Right atrium auricular region (tissue), 2 donors: ENCODE results near the gene SLC51B. TPM values are rescaled to one million over a fixed set of nuclear protein-coding genes. Genes with fewer than 3 reads are reported as not detected.

Source experiments
- DNase-seq: peaks from one replicate; pipeline ENCODE4 v3.0.0-alpha.2; 2019; ENCODE audit warnings: low spot score
- H3K27ac ChIP-seq, 2 donors: fragments of 200-600 bp; sonication (generic); 1 replicate in 1 of 2; 2 replicates in 1 of 2; pipeline ENCODE4 v1.5.1; 2016 to 2019
- H3K27me3 ChIP-seq, 2 donors: fragments of 200-600 bp; sonication (generic); one replicate each; pipeline versions ENCODE4 v1.5.1 to v1.6.0; 2017 to 2019
- H3K36me3 ChIP-seq: fragments of 200-600 bp; sonication (generic); one replicate; pipeline ENCODE4 v1.5.1; 2016
- H3K4me1 ChIP-seq, 2 donors: fragments of 200-600 bp; sonication (generic); one replicate each; pipeline versions ENCODE4 v1.5.1 to v1.6.0; 2017 to 2019
- H3K4me3 ChIP-seq, 2 donors: fragments of 200-600 bp; sonication (generic); 1 replicate in 1 of 2; 2 replicates in 1 of 2; pipeline ENCODE4 v1.5.1; 2017 to 2019; ENCODE audit warnings: mild to moderate bottlenecking in 1 of 2, moderate library complexity in 1 of 2
- H3K9me3 ChIP-seq, 2 donors: fragments of 200-600 bp; sonication (generic); one replicate each; pipeline ENCODE4 v1.5.1; 2019
- CTCF ChIP-seq, 2 donors: fragments of 200-600 bp; sonication (generic); IDR thresholded peaks; one replicate each; pipeline ENCODE4 v1.5.1; 2019; ENCODE audit warnings: antibody characterized with exemption in 2 of 2
- total RNA-seq, 2 donors: library from RNA; depleted of rRNA; stranded (reverse); fragments of >200 nt; gene quantifications; one replicate each; pipeline ENCODE4 v1.1.0, GENCODE V29; 2016

SLC51B gene
- total RNA-seq, 2 donors from 2014 or later: not detected

DNA sequence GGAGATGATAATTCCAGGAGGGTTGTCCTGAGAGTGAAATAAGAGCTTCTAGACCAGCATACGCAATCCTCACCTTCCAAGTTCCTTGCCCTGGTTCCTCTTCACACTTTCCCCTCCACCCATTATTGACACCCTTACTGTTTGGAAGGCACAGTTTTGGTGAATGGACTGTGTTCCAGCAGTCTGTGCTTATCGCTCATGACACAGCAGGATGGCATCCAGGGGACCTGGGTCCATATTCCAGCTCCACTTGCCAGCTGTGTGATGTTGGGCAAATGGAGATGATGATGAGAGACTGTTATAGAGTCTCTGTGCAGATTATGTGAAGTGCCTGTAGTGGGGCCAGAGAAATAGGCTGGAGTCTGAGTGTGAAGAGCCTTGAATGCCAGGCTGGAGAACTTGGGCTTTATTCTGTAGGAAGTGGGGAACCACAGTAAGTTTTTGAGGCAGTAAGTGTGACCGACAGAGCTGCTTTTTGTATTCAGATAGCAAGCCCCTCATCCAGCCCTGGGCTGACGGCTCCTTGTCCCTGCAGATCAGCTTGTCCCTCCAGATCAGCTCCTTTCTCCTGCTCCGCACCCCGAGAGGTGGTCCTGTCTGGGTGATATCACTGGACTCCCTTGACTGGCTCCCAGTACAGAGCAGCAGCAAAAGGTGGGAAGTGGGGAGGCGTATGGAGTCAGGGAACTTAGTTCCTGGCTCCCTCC lies 39.5 kb downstream of the SLC51B start:
- H3K4me1 ChIP-seq: peaks cover 0 to 85% of the 10 kb centered on the region in 2 donors
- H3K36me3 ChIP-seq: no peaks in the 10 kb centered on the region
- DNase-seq: no peak
- H3K9me3 ChIP-seq: no peaks in the 10 kb centered on the region
- peak overlapping the region; percentile 80 to 98 for H3K27ac ChIP-seq
- no peaks in the 10 kb centered on the region for H3K27me3 ChIP-seq
- H3K4me3 ChIP-seq: no peak overlapping the region
- no peak for TF ChIP-seq CTCF (IDR thresholded peaks at IDR 0.05)

- Histone ChIP-seq H3K4me3 (no peak overlapping the region), H3K36me3 (no peaks in the 10 kb centered on the region), H3K27me3 (no peaks in the 10 kb centered on the region), H3K9me3 (no peaks in the 10 kb centered on the region), H3K27ac (peak overlapping the region; percentile 80 to 98), H3K4me1 (peaks cover 0 to 92% of the 10 kb centered on the region in 2 donors)
- no peak for TF ChIP-seq CTCF (IDR thresholded peaks at IDR 0.05)
- DNase-seq: no peak
Observed at GRCh38 chr15:65085207-65085753, 40.1 kb downstream of the SLC51B start.

DNA sequence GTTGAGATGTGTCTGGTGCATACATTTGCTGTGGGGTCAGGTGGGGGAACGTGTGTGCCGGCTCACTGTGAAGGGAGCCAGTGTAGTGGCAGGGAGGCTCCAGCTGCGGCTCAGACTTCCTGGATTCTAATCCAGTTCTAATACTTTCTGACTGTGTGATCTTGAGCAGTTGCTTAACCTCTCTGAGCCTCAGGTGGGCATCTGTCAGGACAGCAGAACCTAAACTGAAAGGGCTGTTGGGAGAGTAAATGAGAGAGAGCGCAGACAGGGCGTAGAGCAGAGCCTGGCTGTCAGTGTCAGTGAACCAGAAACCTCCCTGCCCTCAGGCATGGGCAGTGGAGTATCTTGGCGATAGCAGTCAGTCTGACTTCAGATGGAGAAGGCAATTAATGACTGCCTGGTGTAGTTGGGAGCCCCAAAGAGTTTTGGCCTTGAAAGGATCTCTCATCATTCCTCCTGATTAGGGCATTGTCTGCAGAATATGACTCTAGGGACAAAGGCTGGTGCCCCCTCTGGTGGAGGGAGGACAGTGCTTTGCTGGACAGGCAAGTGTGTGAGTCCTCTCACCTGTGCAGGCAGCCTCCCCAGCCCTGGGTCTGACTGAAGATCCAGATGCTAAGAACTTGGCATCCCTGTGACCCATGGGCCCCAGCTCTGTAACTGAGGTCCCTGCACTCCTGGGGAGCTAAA lies 40.9 kb downstream of the SLC51B start:
- no peak for DNase-seq
- no peaks in the 10 kb centered on the region for H3K36me3 ChIP-seq
- H3K4me3 ChIP-seq: no peak overlapping the region
- no peaks in the 10 kb centered on the region for H3K27me3 ChIP-seq
- H3K27ac ChIP-seq: peak overlapping the region; percentile 80 to 98
- H3K4me1 ChIP-seq: peaks cover 0 to 90% of the 10 kb centered on the region in 2 donors
- TF ChIP-seq CTCF (IDR thresholded peaks at IDR 0.05): peak in 1 of 2 donors; percentile 58
- no peaks in the 10 kb centered on the region for H3K9me3 ChIP-seq

DNA sequence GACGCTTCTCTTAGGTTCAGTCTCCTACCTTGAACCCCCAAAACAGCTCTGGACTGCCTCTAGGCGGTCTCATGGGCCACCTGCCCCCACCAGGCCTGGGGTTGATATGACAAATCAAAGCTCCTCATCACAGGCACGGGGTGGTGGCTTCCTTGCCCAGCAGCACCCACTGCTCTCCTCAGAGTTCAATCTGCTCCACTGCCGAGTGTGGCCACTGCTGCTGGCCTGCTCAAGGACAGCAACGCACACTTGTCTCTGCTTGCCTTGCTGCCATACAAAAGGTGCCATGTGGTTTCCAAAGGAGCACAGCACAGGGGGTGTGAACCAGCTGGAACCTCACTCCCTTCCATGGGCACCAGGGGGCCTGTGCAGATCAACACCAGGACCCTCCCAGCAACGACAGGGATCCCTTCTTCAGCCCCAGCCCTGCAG lies 41.5 kb downstream of the SLC51B start:
- no peak overlapping the region for H3K4me3 ChIP-seq
- no peak for TF ChIP-seq CTCF (IDR thresholded peaks at IDR 0.05)
- peak overlapping the region; percentile 80 to 98 for H3K27ac ChIP-seq
- peaks cover 0 to 84% of the 10 kb centered on the region in 2 donors for H3K4me1 ChIP-seq
- no peaks in the 10 kb centered on the region for H3K9me3 ChIP-seq
- no peaks in the 10 kb centered on the region for H3K27me3 ChIP-seq
- no peak for DNase-seq
- H3K36me3 ChIP-seq: no peaks in the 10 kb centered on the region

- no peak for DNase-seq
- no peak overlapping the region for H3K4me3 ChIP-seq
- H3K4me1 ChIP-seq: peaks cover 0 to 79% of the 10 kb centered on the region in 2 donors
- no peaks in the 10 kb centered on the region for H3K36me3 ChIP-seq
- no peak for TF ChIP-seq CTCF (IDR thresholded peaks at IDR 0.05)
- no peaks in the 10 kb centered on the region for H3K27me3 ChIP-seq
- no peaks in the 10 kb centered on the region for H3K9me3 ChIP-seq
- peak overlapping the region; percentile 80 to 98 for H3K27ac ChIP-seq
Observed at GRCh38 chr15:65087411-65087810, 42.2 kb downstream of the SLC51B start.
